Measurements from ENCODE around the gene AMIGO1.
"Not testable (repeated sequence)": the region's sequence is repeated elsewhere in the genome, so short reads cannot be mapped to it uniquely, and the experiment has no call there.

- TF ChIP-seq TCF7L2 (IDR thresholded peaks at IDR 0.05; ENCODE audit: borderline replicate concordance, extremely low read depth, insufficient read depth, insufficient read length); CTCF (IDR thresholded peaks at IDR 0.05 in 2 of 3, conservative IDR thresholded peaks at IDR 0.05 in 1 of 3; ENCODE audit: borderline replicate concordance in 1 of 3, insufficient read depth in 1 of 3, low read depth in 2 of 3, low read length in 2 of 3); EZH2 (IDR thresholded peaks at IDR 0.05): not testable (repeated sequence)
Measured at GRCh38 chr1:109473284-109474057, 36.1 kb downstream of the AMIGO1 start.
